ENCODE measurements around the gene NKX6-2.

DNA sequence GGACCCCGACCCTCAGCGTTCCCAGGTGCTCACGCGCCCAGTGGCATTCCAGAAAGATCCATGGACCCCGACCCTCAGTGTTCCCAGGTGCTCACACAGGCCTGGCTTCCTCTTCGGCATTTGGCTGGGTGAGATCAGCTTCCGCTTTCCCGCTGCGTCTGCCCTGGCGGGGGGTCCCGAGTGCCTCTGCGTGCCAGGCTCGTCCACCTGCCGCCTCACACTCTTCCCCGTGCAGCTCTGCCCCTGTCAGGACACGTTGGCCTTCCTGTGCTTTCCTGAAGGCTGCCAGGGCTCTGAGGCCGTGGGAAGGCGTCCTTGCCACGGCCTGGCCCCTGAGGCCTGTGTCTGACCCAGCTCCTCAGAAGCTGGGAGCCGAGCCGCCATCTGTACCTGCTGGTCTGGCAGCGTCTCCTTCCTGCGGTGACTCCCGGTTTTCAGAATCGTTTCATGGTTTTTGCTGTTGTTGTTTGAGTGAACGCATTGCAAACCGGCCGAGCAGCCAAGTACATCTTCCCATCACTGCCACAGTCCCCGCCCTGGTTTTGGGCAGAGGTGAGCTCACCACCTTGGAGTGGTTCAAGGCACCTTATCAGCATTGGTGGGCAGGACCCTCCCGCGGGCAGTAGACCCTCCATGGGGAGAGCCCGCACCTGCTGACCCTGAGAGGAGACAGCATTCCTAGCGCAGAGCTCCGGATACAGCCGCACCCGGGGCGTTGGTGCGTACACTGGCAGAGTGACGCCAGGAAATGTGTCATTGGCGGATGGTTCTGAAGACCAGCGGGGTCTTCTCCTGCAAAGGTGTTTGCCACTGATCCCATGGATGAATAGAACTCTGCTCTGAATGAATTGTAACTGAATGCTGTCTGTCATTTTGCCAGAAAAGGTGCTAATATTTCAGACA, 17.4 kb downstream of the NKX6-2 start:
- no peak for TF ChIP-seq CTCF (IDR thresholded peaks at IDR 0.05; ENCODE audit: low read depth, low read length)
- TF ChIP-seq MYC (IDR thresholded peaks at IDR 0.05; ENCODE audit: low read depth, low read length) = no peak
- no peak for TF ChIP-seq POLR2A (IDR thresholded peaks at IDR 0.05; ENCODE audit: extremely low read depth, insufficient read length)
- TF ChIP-seq, protein P1, sequence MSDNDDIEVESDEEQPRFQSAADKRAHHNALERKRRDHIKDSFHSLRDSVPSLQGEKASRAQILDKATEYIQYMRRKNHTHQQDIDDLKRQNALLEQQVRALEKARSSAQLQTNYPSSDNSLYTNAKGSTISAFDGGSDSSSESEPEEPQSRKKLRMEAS (IDR thresholded peaks at IDR 0.05; ENCODE audit: low read depth, low read length) = no peak
